Testis (tissue), 2 donors: ENCODE measurements around the gene INO80B.

Experiments used
- CTCF ChIP-seq, 3 experiments: fragments of 450-650 bp in 2 of 3; fragments of 200-600 bp in 1 of 3; sonication (generic) in 1 of 3; IDR thresholded peaks; one replicate each; pipeline ENCODE4 v1.5.1; 2016 to 2019; ENCODE audit warnings: antibody characterized with exemption in 3 of 3, mild to moderate bottlenecking in 2 of 3, moderate library complexity in 1 of 3
- POLR2A ChIP-seq: fragments of 450-650 bp; IDR thresholded peaks from one replicate; pipeline ENCODE4 v1.6.1; 2017; ENCODE audit warnings: antibody characterized with exemption, mild to moderate bottlenecking, moderate library complexity

- TF ChIP-seq CTCF (IDR thresholded peaks at IDR 0.05) (no peak), POLR2A (no peak)
Observed at GRCh38 chr2:74457129-74457548, 2.3 kb downstream of the INO80B start.
